Trophoblast cell (in vitro differentiated cells and primary cell): ENCODE data around the gene PIAS1.

Source experiments
- DNase-seq, 2 donors: peaks; one replicate each; pipeline ENCODE4 v3.0.0-alpha.2; 2016
- H2AFZ ChIP-seq: 2 replicates; pipeline ENCODE4 v1.6.1; 2013; ENCODE audit warnings: low read length, moderate library complexity, mild to moderate bottlenecking; ENCODE audit not compliant: insufficient read depth, poor library complexity
- H2AK5ac ChIP-seq: 2 replicates; pipeline ENCODE4 v1.6.1; 2013; ENCODE audit warnings: mild to moderate bottlenecking, low read length
- H2BK120ac ChIP-seq: 2 replicates; pipeline ENCODE4 v1.6.1; 2013; ENCODE audit warnings: low read length, mild to moderate bottlenecking, moderate library complexity; ENCODE audit not compliant: insufficient read depth, poor library complexity
- H2BK12ac ChIP-seq: 2 replicates; pipeline ENCODE4 v1.6.1; 2013; ENCODE audit warnings: mild to moderate bottlenecking, low read length, moderate library complexity
- H2BK5ac ChIP-seq: 2 replicates; pipeline ENCODE4 v1.6.1; 2013; ENCODE audit warnings: low read length, low read depth, moderate library complexity, mild to moderate bottlenecking; ENCODE audit not compliant: poor library complexity
- H3K14ac ChIP-seq: 2 replicates; pipeline ENCODE4 v1.6.1; 2013; ENCODE audit warnings: mild to moderate bottlenecking, low read length
- H3K18ac ChIP-seq: 2 replicates; pipeline ENCODE4 v1.6.1; 2013; ENCODE audit warnings: mild to moderate bottlenecking, low read length
- H3K23ac ChIP-seq: 2 replicates; pipeline ENCODE4 v1.6.1; 2013; ENCODE audit warnings: low read length
- H3K27ac ChIP-seq: 2 replicates; pipeline ENCODE4 v1.5.1; 2013; ENCODE audit warnings: low read depth, mild to moderate bottlenecking, inconsistent platforms, low read length, moderate library complexity
- H3K27me3 ChIP-seq: 2 replicates; pipeline ENCODE4 v1.6.1; 2013; ENCODE audit warnings: inconsistent platforms, mild to moderate bottlenecking, low read length, moderate library complexity; ENCODE audit not compliant: insufficient read depth
- H3K36me3 ChIP-seq, 2 experiments: 1 replicate in 1 of 2; 2 replicates in 1 of 2; pipeline ENCODE4 v1.6.1; 2013; ENCODE audit warnings: low read length in 2 of 2, mild to moderate bottlenecking in 2 of 2, moderate library complexity in 1 of 2; ENCODE audit not compliant: insufficient read depth in 2 of 2, control insufficient read depth in 1 of 2
- H3K4ac ChIP-seq: 2 replicates; pipeline ENCODE4 v1.6.1; 2013; ENCODE audit warnings: low read depth, mild to moderate bottlenecking, low read length, moderate library complexity
- H3K4me1 ChIP-seq, 2 experiments: 1 replicate in 1 of 2; 2 replicates in 1 of 2; pipeline ENCODE4 v1.6.1; 2013; ENCODE audit warnings: low read length in 2 of 2, mild to moderate bottlenecking in 2 of 2, moderate library complexity in 1 of 2; ENCODE audit not compliant: insufficient read depth in 2 of 2, control insufficient read depth in 1 of 2
- H3K4me2 ChIP-seq: 2 replicates; pipeline ENCODE4 v1.6.1; 2013; ENCODE audit warnings: inconsistent platforms, mild to moderate bottlenecking, low read length, moderate library complexity
- H3K4me3 ChIP-seq: 2 replicates; pipeline ENCODE4 v1.5.1; 2013; ENCODE audit warnings: mild to moderate bottlenecking, low read depth, low read length, inconsistent platforms
- H3K79me1 ChIP-seq: one replicate; pipeline ENCODE4 v1.6.1; 2013; ENCODE audit warnings: low read length
- H3K79me2 ChIP-seq: 2 replicates; pipeline ENCODE4 v1.6.1; 2013; ENCODE audit warnings: low read length, mild to moderate bottlenecking; ENCODE audit not compliant: control insufficient read depth, insufficient read depth, poor library complexity
- H3K9ac ChIP-seq: 2 replicates; pipeline ENCODE4 v1.6.1; 2013; ENCODE audit warnings: mild to moderate bottlenecking, low read length
- H3K9me3 ChIP-seq: 2 replicates; pipeline ENCODE4 v1.6.1; 2013; ENCODE audit warnings: low read depth, mild to moderate bottlenecking, control low read depth, inconsistent platforms, low read length; ENCODE audit not compliant: insufficient read depth
- H4K12ac ChIP-seq: 2 replicates; pipeline ENCODE4 v1.6.1; 2013; ENCODE audit warnings: low read depth, mild to moderate bottlenecking, low read length, moderate library complexity
- H4K8ac ChIP-seq: 2 replicates; pipeline ENCODE4 v1.6.1; 2013; ENCODE audit warnings: low read depth, mild to moderate bottlenecking, low read length, moderate library complexity
- H4K91ac ChIP-seq: one replicate; pipeline ENCODE4 v1.6.1; 2013; ENCODE audit warnings: low read depth, mild to moderate bottlenecking, low read length, moderate library complexity
- WGBS: extraction: QIAGEN DNeasy Blood & Tissue Kit; methylation state at CpG from one replicate; pipeline ENCODE4 v1.1.7; 2013; ENCODE audit warnings: missing lambda C conversion rate; ENCODE audit not compliant: insufficient read length, insufficient coverage; ENCODE audit errors: extremely low coverage; 5-methylcytosine and 5-hydroxymethylcytosine counted together

PIAS1 gene

DNA sequence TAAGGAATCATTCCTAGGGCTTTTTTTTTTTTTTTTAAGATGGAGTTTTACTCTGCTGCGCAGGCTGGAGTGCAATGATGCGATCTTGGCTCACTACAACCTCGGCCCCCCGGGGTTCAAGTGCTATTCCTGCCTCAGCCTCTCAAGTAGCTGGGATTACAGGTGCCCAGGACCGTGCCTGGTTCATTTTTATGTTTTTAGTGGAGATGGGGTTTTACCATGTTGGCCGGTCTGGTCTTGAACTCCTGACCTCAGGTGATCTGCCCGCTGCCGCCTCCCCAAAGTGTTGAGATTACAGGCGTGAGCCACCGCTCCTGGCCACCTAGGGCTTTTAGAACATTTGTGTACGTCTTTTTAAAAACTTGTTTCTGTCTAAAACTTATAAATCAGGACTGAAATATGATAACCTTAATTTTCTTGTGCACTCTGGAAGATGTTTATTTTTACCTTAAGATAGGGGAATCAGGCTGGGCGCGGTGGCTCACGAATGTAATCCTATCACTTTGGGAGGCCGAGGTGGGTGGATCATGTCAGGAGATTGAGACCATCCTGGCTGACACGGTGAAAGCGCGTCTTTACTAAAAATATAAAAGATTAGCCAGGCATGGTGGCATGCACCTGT is 21.8 kb downstream of the PIAS1 start:
- H4K91ac ChIP-seq = no peak overlapping the region
- DNase-seq = no peak
- no peak overlapping the region for H3K9ac ChIP-seq
- peaks cover 3% of the 10 kb centered on the region for H3K79me2 ChIP-seq
- no peaks in the 10 kb centered on the region for H3K9me3 ChIP-seq
- H4K12ac ChIP-seq = no peak overlapping the region
- no peak overlapping the region for H3K4me3 ChIP-seq
- H3K4me1 ChIP-seq = no peaks in the 10 kb centered on the region
- H3K36me3 ChIP-seq = no peaks in the 10 kb centered on the region
- no peak overlapping the region for H2BK5ac ChIP-seq
- H3K27ac ChIP-seq = no peak overlapping the region
- no peak overlapping the region for H2AK5ac ChIP-seq
- H3K27me3 ChIP-seq = no peaks in the 10 kb centered on the region
- no peak overlapping the region for H3K14ac ChIP-seq
- no peaks in the 10 kb centered on the region for H3K79me1 ChIP-seq
- no peak overlapping the region for H3K18ac ChIP-seq
- H2AFZ ChIP-seq = no peak overlapping the region
- no CpG with 5 or more reads among the region's 18 CpGs for WGBS
- H3K4ac ChIP-seq = peak overlapping the region; percentile 89
- no peak overlapping the region for H2BK120ac ChIP-seq
- H4K8ac ChIP-seq = no peak overlapping the region
- H3K4me2 ChIP-seq = no peak overlapping the region
- no peak overlapping the region for H3K23ac ChIP-seq
- H2BK12ac ChIP-seq = no peak overlapping the region

DNA sequence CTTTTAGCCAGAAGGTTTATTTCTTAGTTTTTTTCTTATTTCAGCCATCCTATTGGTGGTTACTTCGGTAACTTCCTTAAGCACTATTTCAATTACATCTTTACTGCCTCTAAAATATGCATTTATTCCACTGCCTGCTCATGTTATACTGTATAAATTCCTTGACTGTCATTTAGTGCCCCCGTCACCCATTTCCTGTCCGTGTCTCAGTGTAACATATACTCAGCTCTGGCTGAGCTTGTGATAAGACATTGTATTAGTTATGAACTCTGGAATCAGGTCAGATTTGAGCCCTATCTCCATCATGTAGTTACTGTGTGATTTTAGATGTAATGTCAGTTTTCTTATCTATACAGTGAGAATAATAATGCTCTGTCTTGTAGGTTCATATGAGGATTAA is 24.2 kb downstream of the PIAS1 start:
- Histone ChIP-seq H3K27me3 (no peaks in the 10 kb centered on the region), H4K12ac (no peak overlapping the region), H3K79me1 (no peaks in the 10 kb centered on the region), H3K4me1 (no peaks in the 10 kb centered on the region), H3K4ac (peak overlapping the region; percentile 75), H3K23ac (no peak overlapping the region), H4K8ac (no peak overlapping the region), H2AK5ac (no peak overlapping the region), H3K9ac (no peak overlapping the region), H3K14ac (no peak overlapping the region), H3K9me3 (no peaks in the 10 kb centered on the region), H3K27ac (no peak overlapping the region), H3K36me3 (no peaks in the 10 kb centered on the region), H3K4me3 (no peak overlapping the region), H4K91ac (no peak overlapping the region), H3K79me2 (peaks cover 3% of the 10 kb centered on the region), H2AFZ (no peak overlapping the region), H2BK12ac (no peak overlapping the region), H2BK5ac (no peak overlapping the region), H2BK120ac (no peak overlapping the region), H3K18ac (no peak overlapping the region), H3K4me2 (no peak overlapping the region)
- no CpG with 5 or more reads among the region's 3 CpGs for WGBS
- no peak for DNase-seq

DNA sequence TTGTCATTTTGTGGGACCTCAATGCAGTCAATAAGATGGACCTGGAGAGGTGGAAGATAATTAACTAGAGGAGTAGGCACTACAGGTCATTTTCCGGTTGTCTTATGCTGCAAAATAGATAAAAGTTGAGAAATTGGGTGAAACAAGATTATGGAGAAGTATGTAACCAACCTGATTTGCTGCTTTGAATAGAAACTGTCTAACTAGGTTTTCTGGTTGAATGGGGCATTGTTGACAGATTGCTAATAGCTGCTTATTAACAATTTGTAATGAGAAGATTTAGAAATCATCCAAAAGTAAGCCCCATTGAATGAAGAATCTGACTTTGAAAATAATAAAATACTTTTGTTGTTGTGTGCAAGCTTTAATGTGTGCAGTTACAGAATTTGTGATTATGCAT is 26.2 kb downstream of the PIAS1 start:
- Histone ChIP-seq H3K9ac (no peak overlapping the region), H2BK5ac (no peak overlapping the region), H3K23ac (no peak overlapping the region), H3K4me1 (no peaks in the 10 kb centered on the region), H4K8ac (no peak overlapping the region), H2BK12ac (no peak overlapping the region), H2BK120ac (no peak overlapping the region), H2AK5ac (no peak overlapping the region), H3K14ac (no peak overlapping the region), H3K27ac (no peak overlapping the region), H3K27me3 (no peaks in the 10 kb centered on the region), H3K79me1 (no peaks in the 10 kb centered on the region), H4K12ac (no peak overlapping the region), H3K36me3 (no peaks in the 10 kb centered on the region), H3K4ac (no peak overlapping the region), H4K91ac (no peak overlapping the region), H3K4me3 (no peak overlapping the region), H3K4me2 (no peak overlapping the region), H3K79me2 (peaks cover 3% of the 10 kb centered on the region), H2AFZ (no peak overlapping the region), H3K9me3 (no peaks in the 10 kb centered on the region), H3K18ac (no peak overlapping the region)
- no CpG with 5 or more reads among the region's 1 CpG for WGBS
- no peak for DNase-seq

DNA sequence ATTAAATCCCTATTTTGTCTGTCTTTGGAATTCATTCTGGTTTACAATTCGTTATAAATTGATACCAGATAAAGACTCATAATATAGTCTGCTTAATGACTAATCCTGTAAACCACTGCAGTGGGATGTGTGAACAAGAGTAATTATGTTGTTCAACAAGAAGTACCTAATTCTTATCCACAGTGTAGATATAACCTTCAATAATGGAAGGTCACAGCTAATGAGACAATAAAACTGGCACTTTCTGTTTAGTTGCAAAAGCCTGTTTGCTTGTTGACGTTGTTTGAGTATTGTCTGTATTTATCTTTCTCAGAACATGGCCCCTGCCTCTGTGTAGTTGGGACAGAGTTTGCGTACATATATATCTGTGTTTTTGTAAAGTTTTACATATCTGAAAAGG is 26.7 kb downstream of the PIAS1 start:
- no peak overlapping the region for H3K4me3 ChIP-seq
- H3K27ac ChIP-seq = no peak overlapping the region
- no peaks in the 10 kb centered on the region for H3K27me3 ChIP-seq
- H4K12ac ChIP-seq = no peak overlapping the region
- no peak overlapping the region for H2BK120ac ChIP-seq
- H3K18ac ChIP-seq = no peak overlapping the region
- DNase-seq = no peak
- no peaks in the 10 kb centered on the region for H3K79me1 ChIP-seq
- WGBS = no CpG with 5 or more reads among the region's 3 CpGs
- H3K23ac ChIP-seq = no peak overlapping the region
- no peaks in the 10 kb centered on the region for H3K4me1 ChIP-seq
- H3K4ac ChIP-seq = no peak overlapping the region
- no peaks in the 10 kb centered on the region for H3K36me3 ChIP-seq
- no peak overlapping the region for H4K91ac ChIP-seq
- no peak overlapping the region for H4K8ac ChIP-seq
- H3K4me2 ChIP-seq = no peak overlapping the region
- no peak overlapping the region for H2BK5ac ChIP-seq
- H3K14ac ChIP-seq = no peak overlapping the region
- peaks cover 1% of the 10 kb centered on the region for H3K79me2 ChIP-seq
- no peaks in the 10 kb centered on the region for H3K9me3 ChIP-seq
- no peak overlapping the region for H3K9ac ChIP-seq
- no peak overlapping the region for H2AFZ ChIP-seq
- H2AK5ac ChIP-seq = no peak overlapping the region
- no peak overlapping the region for H2BK12ac ChIP-seq
